Putamen (tissue), 1 donor: Measurements from ENCODE around the gene PRPF38B.
"Not testable (repeated sequence)": the region's sequence is repeated elsewhere in the genome, so short reads cannot be mapped to it uniquely, and the experiment has no call there.

Source experiments
- DNase-seq: peaks from one replicate; pipeline ENCODE4 v3.0.0-alpha.2; 2016; ENCODE audit warnings: low spot score

Gene PRPF38B

DNA sequence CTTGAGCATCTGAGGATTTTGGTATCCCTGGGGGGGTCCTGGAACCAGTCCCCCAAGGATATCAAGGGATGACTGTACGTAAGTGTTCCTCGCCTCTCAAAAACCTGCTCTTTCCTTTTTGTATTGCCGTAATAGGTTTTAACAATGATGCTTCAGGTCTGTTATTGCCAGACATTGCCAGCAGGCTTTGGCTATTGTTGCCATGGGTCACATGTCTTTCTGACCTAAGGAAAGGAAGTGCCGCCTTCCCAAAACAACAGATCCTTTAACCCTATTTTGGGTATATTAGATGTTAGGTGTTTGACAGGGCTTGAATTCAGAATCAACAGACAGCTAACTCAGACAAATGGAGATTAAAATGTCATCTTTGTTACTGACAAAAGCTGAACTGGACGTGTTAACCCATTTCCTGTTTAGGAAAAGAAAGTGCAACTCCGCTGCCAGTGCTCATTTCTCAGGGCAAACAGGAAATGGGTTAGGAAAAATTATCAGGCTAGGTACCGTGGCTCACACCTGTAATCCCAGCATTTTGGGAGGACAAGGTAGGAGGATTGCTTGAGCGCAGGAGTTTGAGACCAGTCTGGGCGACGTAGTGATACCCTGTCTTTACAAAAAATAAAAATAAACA is 12.4 kb upstream of the PRPF38B start:
- DNase-seq = no peak

DNA sequence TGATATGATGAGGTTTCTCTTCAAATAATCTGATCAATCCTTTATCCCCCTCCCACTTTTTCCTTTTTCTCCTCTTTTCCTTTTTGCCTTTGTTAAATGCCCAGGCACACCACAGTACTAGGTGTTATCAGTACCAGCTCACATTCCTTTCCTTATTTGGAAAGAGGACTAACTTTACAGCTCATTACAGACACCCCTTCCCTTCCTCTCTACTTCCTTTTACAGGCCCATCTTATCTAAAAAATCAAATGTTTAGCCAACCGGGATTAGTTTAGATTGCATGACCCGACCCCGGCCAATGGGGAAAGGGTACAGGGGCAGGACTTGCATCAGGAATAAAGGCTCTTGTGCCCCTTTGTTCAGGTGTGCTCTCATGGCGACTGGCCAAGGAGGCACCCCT is 10.4 kb upstream of the PRPF38B start:
- not testable (repeated sequence) for DNase-seq

- DNase-seq = no peak
Observed at GRCh38 chr1:108685529-108685928, 6.6 kb upstream of the PRPF38B start.

- DNase-seq = no peak
Observed at GRCh38 chr1:108686614-108687313, 5.3 kb upstream of the PRPF38B start.

DNA sequence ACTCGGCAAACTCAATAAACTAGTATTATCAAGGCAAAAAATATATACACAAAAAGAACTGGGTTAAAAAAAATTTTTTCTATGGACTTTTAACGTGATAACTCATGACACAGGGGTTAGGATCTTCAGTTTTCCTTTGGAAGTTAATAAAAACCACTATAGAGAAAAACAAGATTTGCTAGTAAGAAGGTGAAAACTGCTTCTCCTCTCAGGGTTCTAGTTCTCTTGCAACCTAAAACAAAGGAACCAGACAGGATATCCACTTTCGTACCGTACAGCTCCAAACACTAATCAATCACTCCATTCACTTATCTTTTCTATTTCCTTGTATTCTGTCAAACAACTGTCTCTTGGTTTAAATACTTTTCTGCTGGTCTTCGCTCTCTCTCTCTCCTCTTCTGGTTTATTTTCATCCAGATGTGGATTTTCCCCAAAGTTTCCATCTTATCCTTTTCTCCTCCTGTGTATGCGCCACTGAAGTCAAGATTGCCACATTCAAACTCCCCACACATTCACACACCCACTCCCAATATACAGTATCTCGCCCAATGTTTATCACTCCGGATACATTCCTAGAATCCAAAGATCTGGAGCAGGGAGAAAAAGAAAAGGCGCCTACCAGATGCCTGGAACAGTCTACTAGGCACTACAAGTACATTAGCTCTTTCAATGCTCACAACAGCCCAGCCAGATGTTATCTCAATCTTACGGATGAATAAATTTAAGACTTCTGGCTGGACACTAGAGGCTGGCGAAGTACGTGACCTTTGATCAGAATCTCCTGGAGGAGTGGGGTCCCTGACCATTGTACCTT is 775 bp upstream of the PRPF38B start:
- DNase-seq = no peak

GRCh38 chr1:108692724-108693655 is 880 bp downstream of the PRPF38B start:
- peak; percentile 68 for DNase-seq

DNA sequence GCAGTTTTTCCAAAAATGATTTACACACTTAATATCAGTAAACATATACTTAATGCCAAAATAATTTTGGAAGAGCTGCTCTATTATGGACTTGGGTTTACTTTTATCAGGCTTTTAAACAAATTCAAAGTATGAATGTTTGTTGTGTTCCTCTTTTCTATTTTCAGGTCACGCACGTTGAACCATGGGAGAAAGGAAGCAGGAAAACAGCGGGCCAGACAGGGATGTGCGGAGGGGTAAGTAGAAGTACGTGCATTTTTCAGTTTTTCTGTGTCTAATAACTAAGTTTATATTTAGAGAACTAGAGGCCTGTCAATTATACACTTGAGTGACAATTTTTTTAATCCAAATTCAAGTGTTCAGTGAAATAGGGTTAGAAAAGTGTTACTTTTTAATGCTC is 3.4 kb downstream of the PRPF38B start:
- no peak for DNase-seq

GRCh38 chr1:108699375-108700332 is 7.5 kb downstream of the PRPF38B start:
- DNase-seq = no peak

GRCh38 chr1:108701176-108701849 is 9.2 kb downstream of the PRPF38B start:
- no peak for DNase-seq

GRCh38 chr1:108702109-108702508 is 10.0 kb downstream of the PRPF38B start:
- DNase-seq = not testable (repeated sequence)

- DNase-seq = no peak
Observed at GRCh38 chr1:108703939-108704338, 11.8 kb downstream of the PRPF38B start.

- DNase-seq = no peak
Observed at GRCh38 chr1:108704496-108704895, 12.4 kb downstream of the PRPF38B start.

DNA sequence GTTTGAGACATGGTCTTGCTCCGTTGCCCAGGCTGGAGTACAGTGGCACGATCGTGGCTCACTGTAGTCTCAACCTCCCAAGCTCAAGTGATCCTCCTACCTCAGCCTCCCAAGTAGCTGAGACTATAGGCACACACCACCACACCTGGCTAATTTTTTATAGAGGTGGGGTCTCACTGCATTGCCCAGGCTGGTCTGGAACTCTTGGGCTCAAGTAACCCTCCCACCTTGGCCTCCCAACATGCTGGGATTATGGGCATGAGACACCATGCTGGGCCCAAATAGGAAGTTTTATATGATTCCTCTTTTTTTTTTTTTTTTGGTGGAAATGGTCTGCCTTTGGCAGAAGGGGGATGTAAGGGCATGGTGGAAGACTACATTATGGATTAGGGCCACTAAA is 14.5 kb downstream of the PRPF38B start:
- DNase-seq = no peak

DNA sequence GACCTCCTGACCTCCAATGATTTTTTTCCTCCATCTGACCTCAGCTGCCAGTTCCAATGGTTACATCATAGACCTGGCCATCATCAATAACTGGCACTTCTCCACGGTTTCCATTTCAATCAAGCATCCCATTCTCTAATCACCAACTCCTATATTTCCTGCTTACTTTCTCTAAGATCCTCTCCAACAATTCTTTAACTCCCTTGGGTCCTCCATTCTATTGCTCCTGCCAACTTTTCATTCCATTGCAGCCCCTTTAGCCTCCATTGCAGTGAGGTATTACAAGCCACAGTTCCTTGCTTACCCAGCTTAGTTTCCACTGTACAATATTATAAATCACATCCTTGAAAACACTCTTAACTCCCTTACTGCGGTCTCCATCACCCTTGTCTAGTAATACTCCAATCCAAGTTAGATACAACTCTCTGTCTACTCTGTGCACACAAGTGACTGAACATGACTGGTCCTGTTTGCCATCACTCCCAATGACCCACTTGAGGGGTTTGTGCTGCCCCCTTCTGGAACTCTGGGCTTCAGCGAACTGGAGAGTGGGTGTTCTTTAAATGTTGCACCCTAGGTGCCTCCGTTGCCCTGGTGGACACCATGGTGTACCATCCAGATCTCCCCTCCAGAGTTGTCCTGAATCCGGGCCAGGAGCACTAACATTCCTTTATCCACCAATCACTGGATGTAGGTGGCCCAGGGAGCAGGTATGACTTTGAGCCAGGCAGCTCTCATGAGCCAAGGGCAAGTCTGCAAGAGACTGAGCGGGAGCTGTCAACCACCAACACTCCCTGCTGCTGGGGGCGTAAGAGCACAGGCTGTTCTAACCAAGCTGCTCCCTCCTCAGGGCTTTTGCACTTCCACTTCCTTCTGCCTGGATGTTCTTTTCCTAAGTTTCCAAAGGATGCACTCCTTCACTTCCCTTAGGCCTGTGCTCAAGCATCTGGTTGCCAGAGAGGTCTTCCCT is 16.9 kb downstream of the PRPF38B start:
- DNase-seq = no peak

- no peak for DNase-seq
Observed at GRCh38 chr1:108712606-108713150, 20.6 kb downstream of the PRPF38B start, which contains the start of gene FNDC7. TSS of gene FNDC7 (plus strand) at chr1:108712908. CDS start at chr1:108712934, 26 bp downstream.

- no peak for DNase-seq
Observed at GRCh38 chr1:108715932-108716331, 23.8 kb downstream of the PRPF38B start.

DNA sequence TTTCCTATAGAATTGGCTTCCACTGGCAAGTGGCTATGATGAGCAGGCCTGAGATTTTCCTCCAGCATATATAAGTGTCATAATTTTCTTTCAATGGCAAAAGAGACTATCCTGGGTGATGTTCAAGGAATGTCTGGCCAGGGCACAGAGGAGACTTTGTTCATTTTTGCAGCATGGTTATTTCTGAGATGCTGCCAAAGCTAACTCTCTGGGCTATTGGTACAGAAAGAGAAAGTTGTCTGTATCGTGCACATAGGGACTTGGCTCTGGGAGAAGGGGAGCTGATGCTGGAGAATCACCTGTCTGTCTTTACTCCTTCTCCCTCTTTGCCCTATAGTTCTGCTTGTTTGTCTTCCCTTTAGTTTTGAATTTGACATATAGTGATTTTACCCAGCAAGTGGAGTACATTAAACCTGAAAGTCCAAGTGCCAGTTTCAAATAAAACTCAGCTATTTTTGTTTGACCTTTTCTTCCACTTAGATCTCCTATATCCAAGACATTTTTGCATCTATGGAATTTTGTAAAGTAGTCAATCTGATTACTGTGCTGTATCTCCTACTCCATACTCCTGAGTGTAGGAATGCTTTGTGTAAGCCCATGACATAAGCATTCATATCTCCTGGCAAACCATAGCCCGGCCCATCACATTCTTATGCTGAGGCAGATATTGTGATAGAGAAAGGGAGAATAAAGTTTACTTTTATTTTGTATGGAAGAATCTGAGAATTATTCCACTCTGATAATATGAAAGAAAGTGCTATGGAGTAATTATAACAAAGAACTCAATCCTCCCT is 24.5 kb downstream of the PRPF38B start:
- no peak for DNase-seq
